ENCODE data around the gene FCHSD2. TPM values are rescaled to one million over a fixed set of nuclear protein-coding genes. Genes with fewer than 3 reads are reported as not detected.

The FCHSD2 gene
- total RNA-seq, 4 donors from 2014 or later, result 5.7 to 16.8 (median 7.9) TPM

- WGBS, result 87% methylated on average over 2 of the region's 2 CpGs
- H3K9me3 ChIP-seq, result peaks cover 11% of the 10 kb centered on the region
- H3K27ac ChIP-seq, result no peak overlapping the region
- no peak overlapping the region for H3K4me3 ChIP-seq
- TF ChIP-seq EP300 (IDR thresholded peaks at IDR 0.05), result no peak
- TF ChIP-seq CTCF (IDR thresholded peaks at IDR 0.05), result no peak
- TF ChIP-seq POLR2A (IDR thresholded peaks at IDR 0.05), result no peak
- no peak for TF ChIP-seq POLR2AphosphoS5 (IDR thresholded peaks at IDR 0.05)
- H3K36me3 ChIP-seq, result no peaks in the 10 kb centered on the region
- H3K27me3 ChIP-seq, result no peaks in the 10 kb centered on the region
- no peak for DNase-seq (ENCODE audit: low spot score in 2 of 2)
- H3K4me1 ChIP-seq, result no peaks in the 10 kb centered on the region
Observed at GRCh38 chr11:72908032-72908676, 234.0 kb downstream of the FCHSD2 start.

- TF ChIP-seq CTCF (IDR thresholded peaks at IDR 0.05) (no peak), EP300 (IDR thresholded peaks at IDR 0.05) (no peak), POLR2AphosphoS5 (IDR thresholded peaks at IDR 0.05) (no peak), POLR2A (IDR thresholded peaks at IDR 0.05) (no peak)
- Histone ChIP-seq H3K27me3 (no peaks in the 10 kb centered on the region), H3K4me3 (no peak overlapping the region), H3K27ac (no peak overlapping the region), H3K4me1 (no peaks in the 10 kb centered on the region), H3K9me3 (no peaks in the 10 kb centered on the region), H3K36me3 (peaks cover 3% of the 10 kb centered on the region)
- WGBS, result 96% methylated on average over 4 of the region's 4 CpGs
- no peak for DNase-seq (ENCODE audit: low spot score in 2 of 2)
Observed at GRCh38 chr11:72904016-72904415, 238.1 kb downstream of the FCHSD2 start.

- H3K4me3 ChIP-seq, result no peak overlapping the region
- H3K4me1 ChIP-seq, result no peaks in the 10 kb centered on the region
- H3K36me3 ChIP-seq, result peaks cover 3% of the 10 kb centered on the region
- TF ChIP-seq EP300 (IDR thresholded peaks at IDR 0.05) (no peak), CTCF (IDR thresholded peaks at IDR 0.05) (no peak), POLR2A (IDR thresholded peaks at IDR 0.05) (no peak), POLR2AphosphoS5 (IDR thresholded peaks at IDR 0.05) (no peak)
- no peaks in the 10 kb centered on the region for H3K9me3 ChIP-seq
- H3K27me3 ChIP-seq, result no peaks in the 10 kb centered on the region
- no peak overlapping the region for H3K27ac ChIP-seq
- no peak for DNase-seq (ENCODE audit: low spot score in 2 of 2)
Observed at GRCh38 chr11:72901374-72901773, 240.7 kb downstream of the FCHSD2 start.

- H3K27me3 ChIP-seq, result no peaks in the 10 kb centered on the region
- no peak overlapping the region for H3K4me3 ChIP-seq
- H3K36me3 ChIP-seq, result peaks cover 3% of the 10 kb centered on the region
- 100% methylated on average over 2 of the region's 2 CpGs for WGBS
- H3K4me1 ChIP-seq, result no peaks in the 10 kb centered on the region
- H3K27ac ChIP-seq, result no peak overlapping the region
- no peaks in the 10 kb centered on the region for H3K9me3 ChIP-seq
- no peak for DNase-seq (ENCODE audit: low spot score in 2 of 2)
- TF ChIP-seq POLR2AphosphoS5 (IDR thresholded peaks at IDR 0.05), result no peak
- TF ChIP-seq CTCF (IDR thresholded peaks at IDR 0.05), result no peak
- no peak for TF ChIP-seq POLR2A (IDR thresholded peaks at IDR 0.05)
- TF ChIP-seq EP300 (IDR thresholded peaks at IDR 0.05), result no peak
Observed at GRCh38 chr11:72900013-72900412, 242.1 kb downstream of the FCHSD2 start.

GRCh38 chr11:72899238-72899637 lies 242.9 kb downstream of the FCHSD2 start:
- TF ChIP-seq POLR2AphosphoS5 (IDR thresholded peaks at IDR 0.05), result no peak
- no peak for TF ChIP-seq EP300 (IDR thresholded peaks at IDR 0.05)
- TF ChIP-seq CTCF (IDR thresholded peaks at IDR 0.05), result no peak
- TF ChIP-seq POLR2A (IDR thresholded peaks at IDR 0.05), result no peak
- 83% methylated on average over 2 of the region's 2 CpGs for WGBS
- no peak overlapping the region for H3K27ac ChIP-seq
- peaks cover 3% of the 10 kb centered on the region for H3K36me3 ChIP-seq
- no peaks in the 10 kb centered on the region for H3K9me3 ChIP-seq
- no peaks in the 10 kb centered on the region for H3K27me3 ChIP-seq
- H3K4me3 ChIP-seq, result no peak overlapping the region
- no peaks in the 10 kb centered on the region for H3K4me1 ChIP-seq
- DNase-seq (ENCODE audit: low spot score in 2 of 2), result no peak

All from suprapubic skin (tissue), 4 donors.